ENCODE measurements around the gene STK33.

GRCh38 chr11:8351223-8351622, 242.8 kb downstream of the STK33 start:
- TF ChIP-seq CTCF (IDR thresholded peaks at IDR 0.05): no peak
- no peak for TF ChIP-seq POLR2AphosphoS5 (IDR thresholded peaks at IDR 0.05)
